ENCODE results near the gene DEFB113. TPM values are rescaled to one million over a fixed set of nuclear protein-coding genes. Genes with fewer than 3 reads are reported as not detected.

The DEFB113 gene
- total RNA-seq (not detected), polyA plus RNA-seq (not detected), total RNA-seq (0 to 0.08 (median 0) reads per million in 6 experiments)

- ATAC-seq (no peak), DNase-seq (no peak)
- no peaks in the 10 kb centered on the region for H3K36me3 Mint-ChIP-seq
- H3K4me3 Mint-ChIP-seq, result no peak within 1 kb of the TSS
- H3K4me1 Mint-ChIP-seq, result no peaks in the 10 kb centered on the region
- POLR2A ChIA-PET, result no interaction called here
- peak within 1 kb of the TSS in 1 of 10 donors; percentile 25 for H3K27ac Mint-ChIP-seq
- no peaks in the 10 kb centered on the region for H3K27me3 Mint-ChIP-seq
- H3K9me3 Mint-ChIP-seq, result peaks cover 0 to 17% (median 0%) of the 10 kb centered on the region in 9 donors
These were observed at the start of gene DEFB113 for GRCh38 chr6:49969605-49970004. Gene DEFB113 (minus strand): TSS chr6:49969625. CDS start chr6:49969625, 0 bp downstream.

DNA sequence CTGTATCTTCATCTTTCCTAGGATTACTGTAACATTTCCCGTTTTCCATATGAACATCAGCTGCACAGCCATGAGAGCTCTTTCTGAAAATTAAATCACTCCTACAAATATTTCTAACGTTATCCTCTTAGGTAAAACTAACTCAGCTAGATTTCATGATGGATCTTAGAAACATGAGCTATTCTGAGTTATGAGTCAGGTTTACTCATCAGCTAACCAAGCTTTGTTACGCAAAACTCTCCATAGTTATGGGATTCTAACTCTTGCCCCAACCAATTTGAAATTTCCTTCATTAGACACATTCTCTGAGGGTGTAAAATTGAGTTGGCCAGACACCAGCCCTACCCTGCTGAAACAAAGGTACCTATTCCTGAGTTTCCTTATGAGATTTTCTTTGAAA, 38.4 kb upstream of the DEFB113 start:
- no peak overlapping the region for H3K4me3 Mint-ChIP-seq
- no peaks in the 10 kb centered on the region for H3K36me3 Mint-ChIP-seq
- no peak for ATAC-seq
- no peaks in the 10 kb centered on the region for H3K4me1 Mint-ChIP-seq
- no peaks in the 10 kb centered on the region for H3K27me3 Mint-ChIP-seq
- H3K27ac Mint-ChIP-seq, result no peak overlapping the region
- no peak for DNase-seq
- POLR2A ChIA-PET, result no interaction called here
- peaks cover 0 to 10% (median 0%) of the 10 kb centered on the region in 9 donors for H3K9me3 Mint-ChIP-seq

DNA sequence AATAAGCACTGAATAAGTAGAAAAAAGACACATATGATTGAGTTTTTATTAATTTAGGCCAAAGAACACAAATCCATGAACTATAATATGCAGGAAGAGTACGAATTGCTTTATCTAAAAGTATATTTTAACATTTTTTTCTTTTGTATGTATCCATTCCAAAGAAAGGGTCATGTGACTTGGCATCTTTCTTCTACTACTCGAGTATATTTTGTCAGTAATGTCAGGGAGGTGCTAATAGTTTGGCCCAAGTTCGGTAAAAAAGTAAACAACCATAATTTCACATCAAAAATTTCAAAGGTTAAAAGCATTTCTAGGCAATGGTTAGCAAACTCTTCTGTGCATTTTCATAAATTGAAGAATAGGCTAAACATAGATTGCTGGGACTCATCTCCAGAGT, 33.7 kb upstream of the DEFB113 start:
- no peaks in the 10 kb centered on the region for H3K27me3 Mint-ChIP-seq
- POLR2A ChIA-PET, result no interaction called here
- H3K9me3 Mint-ChIP-seq, result peaks cover 0 to 11% (median 0%) of the 10 kb centered on the region in 9 donors
- H3K4me3 Mint-ChIP-seq, result no peak overlapping the region
- no peaks in the 10 kb centered on the region for H3K4me1 Mint-ChIP-seq
- no peaks in the 10 kb centered on the region for H3K36me3 Mint-ChIP-seq
- H3K27ac Mint-ChIP-seq, result no peak overlapping the region
- no peak for DNase-seq
- ATAC-seq, result no peak

- no peak for DNase-seq
- Mint-ChIP-seq H3K9me3 (peaks cover 0 to 18% (median 0%) of the 10 kb centered on the region in 9 donors), H3K4me1 (no peaks in the 10 kb centered on the region), H3K27me3 (no peaks in the 10 kb centered on the region), H3K27ac (no peak overlapping the region), H3K36me3 (no peaks in the 10 kb centered on the region), H3K4me3 (no peak overlapping the region)
- ATAC-seq, result no peak
- POLR2A ChIA-PET, result no interaction called here
These were observed 25.9 kb upstream of the DEFB113 start for GRCh38 chr6:49995278-49995677.

- H3K27me3 Mint-ChIP-seq, result no peaks in the 10 kb centered on the region
- H3K4me1 Mint-ChIP-seq, result no peaks in the 10 kb centered on the region
- no peak for ATAC-seq
- DNase-seq, result no peak
- H3K36me3 Mint-ChIP-seq, result no peaks in the 10 kb centered on the region
- peaks cover 0 to 18% (median 1%) of the 10 kb centered on the region in 9 donors for H3K9me3 Mint-ChIP-seq
- no peak overlapping the region for H3K27ac Mint-ChIP-seq
- no peak overlapping the region for H3K4me3 Mint-ChIP-seq
- POLR2A ChIA-PET, result no interaction called here
These were observed 19.5 kb upstream of the DEFB113 start for GRCh38 chr6:49988900-49989299.

DNA sequence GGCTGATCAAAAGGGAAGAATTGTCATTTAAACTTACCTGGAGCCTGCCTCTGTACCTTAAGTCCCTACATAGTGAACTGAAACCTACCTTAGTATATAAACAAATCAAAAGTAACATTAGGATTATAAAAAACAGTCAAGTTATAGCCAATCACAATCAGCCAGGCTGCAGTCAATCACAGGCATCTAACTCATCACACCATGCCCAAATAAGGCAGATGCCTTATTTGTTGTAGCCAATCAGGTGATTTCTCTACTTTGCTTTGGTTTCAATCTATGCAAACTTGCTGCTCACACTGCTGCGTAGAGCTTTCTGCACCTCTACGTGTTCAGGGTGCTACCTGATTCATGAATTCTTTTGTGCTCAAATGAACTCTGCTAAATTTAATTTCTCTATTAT, 18.3 kb upstream of the DEFB113 start:
- POLR2A ChIA-PET, result no interaction called here
- no peak overlapping the region for H3K27ac Mint-ChIP-seq
- H3K9me3 Mint-ChIP-seq, result peaks cover 0 to 7% (median 1%) of the 10 kb centered on the region in 9 donors
- H3K4me1 Mint-ChIP-seq, result no peaks in the 10 kb centered on the region
- ATAC-seq (no peak), DNase-seq (no peak)
- no peaks in the 10 kb centered on the region for H3K27me3 Mint-ChIP-seq
- H3K4me3 Mint-ChIP-seq, result no peak overlapping the region
- no peaks in the 10 kb centered on the region for H3K36me3 Mint-ChIP-seq

- DNase-seq (no peak), ATAC-seq (no peak)
- POLR2A ChIA-PET, result no interaction called here
- Mint-ChIP-seq H3K4me1 (no peaks in the 10 kb centered on the region), H3K27ac (no peak overlapping the region), H3K36me3 (no peaks in the 10 kb centered on the region), H3K9me3 (peaks cover 0 to 7% (median 0%) of the 10 kb centered on the region in 9 donors), H3K4me3 (no peak overlapping the region), H3K27me3 (no peaks in the 10 kb centered on the region)
These were observed 17.1 kb upstream of the DEFB113 start for GRCh38 chr6:49986551-49986950.

DNA sequence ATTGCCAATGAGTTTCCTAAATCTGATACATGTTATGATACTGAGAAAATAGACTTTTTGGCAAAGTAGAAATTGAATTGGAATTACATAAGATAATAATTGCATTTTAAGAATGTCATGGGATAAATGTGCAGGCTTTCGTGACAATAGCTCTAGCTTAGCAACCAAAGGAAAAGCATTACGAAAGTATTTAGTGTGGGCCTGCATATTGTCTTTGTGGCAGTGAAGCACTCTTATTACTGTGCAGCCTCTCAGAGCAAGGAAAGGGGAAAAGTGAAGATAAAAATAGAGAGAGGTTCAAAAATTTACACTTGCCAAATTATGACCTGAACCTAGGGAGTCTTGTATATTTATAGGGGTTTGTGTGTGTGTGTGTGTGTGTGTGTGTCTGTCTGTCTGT, 12.6 kb upstream of the DEFB113 start:
- Mint-ChIP-seq H3K9me3 (peaks cover 0 to 10% (median 2%) of the 10 kb centered on the region in 9 donors), H3K4me1 (peaks cover 0 to 4% (median 1%) of the 10 kb centered on the region in 4 donors), H3K27me3 (peaks cover 0 to 2% (median 0%) of the 10 kb centered on the region in 5 donors), H3K4me3 (no peak overlapping the region), H3K27ac (no peak overlapping the region), H3K36me3 (no peaks in the 10 kb centered on the region)
- POLR2A ChIA-PET, result no interaction called here
- ATAC-seq (no peak), DNase-seq (no peak)

DNA sequence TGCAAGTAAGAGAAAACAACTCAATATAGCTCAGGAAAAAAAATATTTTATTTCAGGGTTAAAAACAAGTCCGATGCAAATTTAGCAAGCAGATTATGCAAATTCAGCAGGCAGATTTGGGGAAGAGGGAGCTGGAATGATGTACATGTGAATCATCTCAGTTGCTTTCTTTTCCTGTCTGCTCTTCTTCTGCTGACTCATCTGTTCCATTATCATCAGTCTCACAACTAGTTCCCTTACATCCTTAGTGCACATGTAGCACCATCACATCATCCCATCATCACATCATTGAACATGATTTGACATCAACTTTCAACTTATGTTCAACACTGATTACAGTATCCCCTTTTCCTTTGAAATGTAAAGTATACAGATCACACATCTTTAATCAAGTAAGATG, 11.5 kb upstream of the DEFB113 start:
- H3K27ac Mint-ChIP-seq, result no peak overlapping the region
- no peak for DNase-seq
- H3K4me1 Mint-ChIP-seq, result peaks cover 0 to 4% (median 1%) of the 10 kb centered on the region in 4 donors

DNA sequence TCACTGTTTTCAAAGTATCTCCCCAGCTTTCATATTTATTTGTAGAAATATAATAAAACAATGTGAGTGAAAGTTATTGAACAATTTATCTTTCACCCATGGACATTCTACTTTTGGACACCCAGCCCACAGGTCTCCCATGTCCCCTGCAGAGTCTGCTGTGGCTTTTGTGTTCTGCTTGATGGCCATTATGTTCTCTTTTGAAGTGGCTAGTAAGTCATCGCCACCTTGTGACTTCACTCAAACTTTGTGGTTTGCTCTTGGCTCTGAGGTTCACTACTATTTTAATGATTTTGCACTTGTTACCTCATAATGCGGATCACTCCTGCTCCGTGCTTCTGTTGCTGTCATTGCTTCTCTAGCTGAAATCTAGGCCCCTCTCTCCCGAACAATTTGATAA, 10.2 kb upstream of the DEFB113 start:
- DNase-seq (no peak), ATAC-seq (no peak)
- peaks cover 0 to 10% (median 2%) of the 10 kb centered on the region in 9 donors for H3K9me3 Mint-ChIP-seq
- H3K4me3 Mint-ChIP-seq, result no peak overlapping the region
- POLR2A ChIA-PET, result no interaction called here
- H3K27me3 Mint-ChIP-seq, result peaks cover 0 to 2% (median 0%) of the 10 kb centered on the region in 5 donors
- no peaks in the 10 kb centered on the region for H3K36me3 Mint-ChIP-seq
- H3K27ac Mint-ChIP-seq, result no peak overlapping the region
- H3K4me1 Mint-ChIP-seq, result peaks cover 0 to 4% (median 1%) of the 10 kb centered on the region in 4 donors

More for the DNA sequence above, 11.5 kb upstream of the DEFB113 start:
- peaks cover 0 to 10% (median 2%) of the 10 kb centered on the region in 9 donors for H3K9me3 Mint-ChIP-seq
- POLR2A ChIA-PET, result no interaction called here
- no peaks in the 10 kb centered on the region for H3K36me3 Mint-ChIP-seq
- peaks cover 0 to 2% (median 0%) of the 10 kb centered on the region in 5 donors for H3K27me3 Mint-ChIP-seq
- H3K4me3 Mint-ChIP-seq, result no peak overlapping the region
- no peak for ATAC-seq

DNA sequence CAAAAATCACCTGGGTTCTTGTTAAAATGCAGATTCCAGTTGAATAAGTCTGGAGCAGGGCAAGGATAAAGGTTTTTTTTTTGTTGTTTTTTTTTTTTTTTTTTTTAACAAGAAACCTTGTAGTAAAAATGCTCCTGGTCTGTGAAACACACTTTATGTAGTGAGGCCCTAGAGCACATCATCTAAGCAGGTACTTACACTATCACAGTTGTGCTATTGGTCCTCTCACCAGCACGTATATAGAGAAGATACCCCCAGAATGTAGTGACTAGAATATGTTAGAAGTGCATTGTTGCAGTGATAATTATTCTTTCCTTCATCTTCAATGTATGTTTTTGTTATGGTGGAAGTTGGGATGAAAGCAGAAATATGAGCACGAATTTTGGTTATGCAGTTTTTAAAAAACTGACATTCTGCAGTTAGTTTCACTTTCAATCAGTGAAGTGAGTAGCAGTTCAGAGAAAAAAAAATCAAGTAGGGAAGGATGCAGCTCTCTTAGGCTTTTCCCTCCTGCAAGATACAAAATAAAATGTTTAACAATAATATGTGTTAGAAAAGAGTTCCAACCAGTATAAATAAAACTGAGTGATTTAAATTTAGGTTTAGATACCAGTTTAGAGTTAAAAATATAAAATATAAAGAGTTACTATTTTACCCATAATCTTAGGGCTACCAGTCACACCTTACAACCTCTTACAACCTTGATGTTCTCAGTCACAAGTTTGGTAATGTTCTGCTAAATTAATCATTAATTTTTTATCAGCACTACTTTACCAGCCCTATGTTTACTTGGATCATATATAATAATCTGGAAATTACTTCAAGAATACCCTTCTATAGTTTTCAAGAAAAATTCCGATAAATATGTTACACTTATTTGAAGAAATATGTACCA, 9.2 kb upstream of the DEFB113 start:
- H3K4me1 Mint-ChIP-seq, result peaks cover 0 to 4% (median 1%) of the 10 kb centered on the region in 4 donors
- H3K4me3 Mint-ChIP-seq, result peak overlapping the region in 3 of 10 donors; percentile 25 to 37 (median 32)
- ATAC-seq (no peak), DNase-seq (no peak)
- H3K9me3 Mint-ChIP-seq, result peaks cover 0 to 10% (median 2%) of the 10 kb centered on the region in 9 donors
- H3K27ac Mint-ChIP-seq, result peak overlapping the region in 1 of 10 donors; percentile 21
- H3K27me3 Mint-ChIP-seq, result peaks cover 0 to 2% (median 0%) of the 10 kb centered on the region in 5 donors
- no peaks in the 10 kb centered on the region for H3K36me3 Mint-ChIP-seq
- POLR2A ChIA-PET, result no interaction called here

DNA sequence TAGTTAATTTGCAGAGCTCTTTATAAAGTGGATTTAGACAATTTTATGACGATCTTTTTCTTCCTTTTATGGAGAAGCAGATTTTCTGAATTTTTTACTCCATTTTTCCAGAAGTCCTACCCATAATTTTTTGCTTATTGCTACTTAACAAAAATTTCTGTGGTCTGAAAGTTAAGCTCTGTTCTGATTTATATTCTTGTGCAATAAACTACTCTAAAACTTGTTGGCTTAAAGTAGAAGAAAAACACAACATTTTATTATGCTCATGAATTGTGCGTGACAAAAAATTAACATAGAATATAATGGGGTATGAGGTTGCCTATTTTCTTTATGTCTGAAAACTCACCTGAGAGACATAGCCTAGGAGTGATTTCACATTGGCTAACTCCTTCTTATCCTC, 2.6 kb downstream of the DEFB113 start:
- POLR2A ChIA-PET, result no interaction called here
- no peak for DNase-seq
- H3K27ac Mint-ChIP-seq, result no peak overlapping the region
- H3K9me3 Mint-ChIP-seq, result peaks cover 0 to 19% (median 0%) of the 10 kb centered on the region in 9 donors
- no peaks in the 10 kb centered on the region for H3K4me1 Mint-ChIP-seq
- no peaks in the 10 kb centered on the region for H3K36me3 Mint-ChIP-seq
- no peak overlapping the region for H3K4me3 Mint-ChIP-seq
- H3K27me3 Mint-ChIP-seq, result no peaks in the 10 kb centered on the region
- no peak for ATAC-seq

DNA sequence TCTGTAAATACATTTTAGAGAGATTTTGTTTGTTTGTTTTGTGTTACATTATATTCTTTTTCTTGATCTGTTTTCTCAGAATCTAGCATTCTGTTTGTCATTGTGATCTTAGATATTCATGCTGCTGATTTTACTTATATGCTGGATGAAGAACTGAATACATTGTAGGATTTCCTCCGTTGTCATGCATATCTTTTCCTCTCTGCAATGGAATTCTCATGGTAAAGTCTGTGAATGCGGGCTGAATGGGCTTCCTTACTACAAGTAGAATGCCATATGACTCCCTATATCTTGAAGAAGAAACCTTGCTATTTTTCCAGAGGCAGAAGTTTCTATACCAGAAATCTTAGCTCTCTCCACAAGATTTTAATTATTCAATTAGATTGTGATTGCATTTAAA, 3.1 kb downstream of the DEFB113 start:
- Mint-ChIP-seq H3K9me3 (peaks cover 0 to 19% (median 0%) of the 10 kb centered on the region in 9 donors), H3K27ac (no peak overlapping the region), H3K36me3 (no peaks in the 10 kb centered on the region), H3K4me1 (no peaks in the 10 kb centered on the region), H3K4me3 (no peak overlapping the region), H3K27me3 (no peaks in the 10 kb centered on the region)
- POLR2A ChIA-PET, result no interaction called here
- no peak for ATAC-seq
- no peak for DNase-seq

All from naive thymus-derived CD8-positive, alpha-beta T cell (primary cell).